OCI-LY7 (cell line): ENCODE results near the gene FYB2.

Source experiments
- EZH2phosphoT487 ChIP-seq: fragments of 200-600 bp; sonication (generic); IDR thresholded peaks from 2 replicates; pipeline ENCODE4 v1.6.1; 2018; ENCODE audit warnings: low read depth, borderline replicate concordance, mild to moderate bottlenecking, mixed run types, antibody characterized with exemption, low read length, moderate library complexity, mixed read lengths
- TF ChIP-seq, protein P1 (sequence below): fragments of 200-600 bp; sonication (generic); conservative IDR thresholded peaks from 2 replicates; pipeline ENCODE4 v1.5.1; 2014; ENCODE audit warnings: mild to moderate bottlenecking, antibody characterized with exemption, low read length, moderate library complexity, mixed read lengths

DNA sequence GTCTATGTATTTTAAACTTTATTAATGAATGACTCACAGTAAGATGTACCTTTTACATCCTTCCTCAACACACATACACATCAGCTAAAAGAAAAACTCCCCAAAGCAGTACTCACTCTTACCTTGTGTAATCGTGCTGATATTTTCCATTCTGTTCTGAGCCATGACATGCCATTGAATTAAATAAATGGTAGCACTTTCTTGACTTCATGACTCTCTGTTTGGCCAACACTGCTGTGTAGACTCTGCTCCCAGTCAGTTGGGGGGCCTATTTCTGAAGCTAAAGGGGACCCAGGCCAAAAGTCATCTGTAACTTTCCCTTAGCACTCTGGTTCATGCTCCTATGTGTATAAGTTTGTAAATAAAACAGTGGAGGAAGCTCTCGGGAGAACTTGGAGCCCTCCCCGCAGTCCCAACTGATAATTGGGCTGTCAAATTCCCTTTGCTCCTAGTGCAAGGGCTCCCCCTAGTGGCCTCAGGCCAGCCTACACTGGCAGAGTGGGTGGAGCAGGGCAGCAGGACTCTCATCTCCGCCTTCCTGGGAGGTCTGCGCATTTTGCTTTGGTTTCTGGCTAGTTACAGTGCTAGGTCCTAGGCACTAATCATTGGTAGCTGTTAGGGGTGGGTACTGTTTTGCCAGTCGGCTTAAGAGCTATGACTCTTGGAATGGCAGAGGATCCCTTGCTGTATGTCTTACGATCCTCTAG is 1.7 kb upstream of the FYB2 start:
- TF ChIP-seq, protein P1, sequence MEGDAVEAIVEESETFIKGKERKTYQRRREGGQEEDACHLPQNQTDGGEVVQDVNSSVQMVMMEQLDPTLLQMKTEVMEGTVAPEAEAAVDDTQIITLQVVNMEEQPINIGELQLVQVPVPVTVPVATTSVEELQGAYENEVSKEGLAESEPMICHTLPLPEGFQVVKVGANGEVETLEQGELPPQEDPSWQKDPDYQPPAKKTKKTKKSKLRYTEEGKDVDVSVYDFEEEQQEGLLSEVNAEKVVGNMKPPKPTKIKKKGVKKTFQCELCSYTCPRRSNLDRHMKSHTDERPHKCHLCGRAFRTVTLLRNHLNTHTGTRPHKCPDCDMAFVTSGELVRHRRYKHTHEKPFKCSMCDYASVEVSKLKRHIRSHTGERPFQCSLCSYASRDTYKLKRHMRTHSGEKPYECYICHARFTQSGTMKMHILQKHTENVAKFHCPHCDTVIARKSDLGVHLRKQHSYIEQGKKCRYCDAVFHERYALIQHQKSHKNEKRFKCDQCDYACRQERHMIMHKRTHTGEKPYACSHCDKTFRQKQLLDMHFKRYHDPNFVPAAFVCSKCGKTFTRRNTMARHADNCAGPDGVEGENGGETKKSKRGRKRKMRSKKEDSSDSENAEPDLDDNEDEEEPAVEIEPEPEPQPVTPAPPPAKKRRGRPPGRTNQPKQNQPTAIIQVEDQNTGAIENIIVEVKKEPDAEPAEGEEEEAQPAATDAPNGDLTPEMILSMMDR: peak; percentile 91
- TF ChIP-seq EZH2phosphoT487: no peak
